Stimulated activated CD8-positive, alpha-beta memory T cell treated with anti-CD3 and anti-CD28 coated beads, Interleukin-4, amount 100 ng/mL, for 4 hours (primary cell): ENCODE measurements around the gene MMP3.

Experiments
- DNase-seq, 2 donors: peaks; one replicate each; pipeline ENCODE4 v3.0.0-alpha.2; 2020; ENCODE audit warnings: low read depth in 2 of 2, low spot score in 1 of 2

MMP3 gene

GRCh38 chr11:102792604-102793003 is 50.8 kb downstream of the MMP3 start:
- no peak for DNase-seq

- no peak for DNase-seq
Measured at GRCh38 chr11:102791271-102792036, 52.0 kb downstream of the MMP3 start.

GRCh38 chr11:102788334-102788995 is 54.9 kb downstream of the MMP3 start:
- DNase-seq, result no peak
